ENCODE results near the gene LAMA3.

- TF ChIP-seq CTCF (conservative IDR thresholded peaks at IDR 0.05; ENCODE audit: low read length): no peak
- TF ChIP-seq EZH2phosphoT487 (IDR thresholded peaks at IDR 0.05; ENCODE audit: borderline replicate concordance): no peak
Observed at GRCh38 chr18:23701544-23702064, 12.4 kb downstream of the LAMA3 start.

All from Loucy (cell line).